AG20443 (cell line): ENCODE results near the gene CCDC116.
"Not testable (repeated sequence)": the region's sequence is repeated elsewhere in the genome, so short reads cannot be mapped to it uniquely, and the experiment has no call there.

Experiments used
- DNase-seq: peaks from one replicate; pipeline ENCODE4 v3.0.0; 2012; ENCODE audit warnings: low spot score, mixed read lengths

The CCDC116 gene

GRCh38 chr22:21631025-21631424, 1.5 kb upstream of the CCDC116 start:
- no peak for DNase-seq

GRCh38 chr22:21632931-21633330, 371 bp downstream of the CCDC116 start:
- no peak for DNase-seq

- DNase-seq = no peak
Measured at GRCh38 chr22:21633481-21633880, 921 bp downstream of the CCDC116 start.

GRCh38 chr22:21634081-21634480, 1.5 kb downstream of the CCDC116 start:
- DNase-seq = no peak

GRCh38 chr22:21634844-21635243, 2.3 kb downstream of the CCDC116 start:
- no peak for DNase-seq

- no peak for DNase-seq
Measured at GRCh38 chr22:21635771-21636510, 3.4 kb downstream of the CCDC116 start.

- DNase-seq = no peak
Measured at GRCh38 chr22:21636629-21637218, 4.2 kb downstream of the CCDC116 start.

GRCh38 chr22:21637450-21637849, 4.9 kb downstream of the CCDC116 start:
- not testable (repeated sequence) for DNase-seq

GRCh38 chr22:21639359-21639758, 6.8 kb downstream of the CCDC116 start:
- DNase-seq = no peak

- DNase-seq = no peak
Measured at GRCh38 chr22:21640810-21641209, 8.2 kb downstream of the CCDC116 start.

GRCh38 chr22:21641417-21641788, 8.8 kb downstream of the CCDC116 start:
- DNase-seq = peak; percentile 69

- DNase-seq = peak; percentile 99
Measured at GRCh38 chr22:21641789-21642583, 9.4 kb downstream of the CCDC116 start, which contains the start of gene SDF2L1. SDF2L1 (plus strand) TSS chr22:21642302; CDS start chr22:21642337, 35 bp downstream.

GRCh38 chr22:21642584-21643448, 10.3 kb downstream of the CCDC116 start:
- DNase-seq = peak; percentile 58

- DNase-seq = no peak
Measured at GRCh38 chr22:21643533-21644357, 11.2 kb downstream of the CCDC116 start.

- not testable (repeated sequence) for DNase-seq
Measured at GRCh38 chr22:21645513-21645912, 13.0 kb downstream of the CCDC116 start.

GRCh38 chr22:21646608-21647590, 14.3 kb downstream of the CCDC116 start:
- DNase-seq = peak; percentile 82

GRCh38 chr22:21650280-21650679, 17.7 kb downstream of the CCDC116 start:
- no peak for DNase-seq

GRCh38 chr22:21650823-21651520, 18.4 kb downstream of the CCDC116 start:
- DNase-seq = no peak

- peak; percentile 28 for DNase-seq
Measured at GRCh38 chr22:21651521-21652009, 19.0 kb downstream of the CCDC116 start.
